HG03432 (cell line): ENCODE data around the gene GPR3.
"Not testable (repeated sequence)": the region's sequence is repeated elsewhere in the genome, so short reads cannot be mapped to it uniquely, and the experiment has no call there.

ENCODE experiments used
- ATAC-seq: cut with Tn5 transposase; IDR thresholded peaks from one replicate; pipeline ENCODE4 v1.9.1; 2021; ENCODE audit warnings: mild to moderate bottlenecking, moderate library complexity; ENCODE audit not compliant: unreplicated experiment

Gene GPR3

GRCh38 chr1:27418326-27419185, 26.1 kb downstream of the GPR3 start:
- peak; percentile 87 for ATAC-seq

GRCh38 chr1:27423709-27424108, 31.3 kb downstream of the GPR3 start:
- no peak for ATAC-seq

- ATAC-seq: no peak
Observed at GRCh38 chr1:27427329-27427728, 34.9 kb downstream of the GPR3 start.

GRCh38 chr1:27427816-27428315, 35.4 kb downstream of the GPR3 start:
- no peak for ATAC-seq

- no peak for ATAC-seq
Observed at GRCh38 chr1:27428316-27429028, 36.0 kb downstream of the GPR3 start.

GRCh38 chr1:27429029-27429425, 36.6 kb downstream of the GPR3 start:
- no peak for ATAC-seq

GRCh38 chr1:27430903-27431600, 38.6 kb downstream of the GPR3 start:
- no peak for ATAC-seq

GRCh38 chr1:27431601-27431940, 39.1 kb downstream of the GPR3 start:
- ATAC-seq: no peak

- ATAC-seq: not testable (repeated sequence)
Observed at GRCh38 chr1:27432725-27433124, 40.3 kb downstream of the GPR3 start.

- ATAC-seq: no peak
Observed at GRCh38 chr1:27433706-27434105, 41.3 kb downstream of the GPR3 start.

- ATAC-seq: no peak
Observed at GRCh38 chr1:27435566-27436203, 43.3 kb downstream of the GPR3 start.

- ATAC-seq: peak; percentile 40
Observed at GRCh38 chr1:27436204-27437159, 44.1 kb downstream of the GPR3 start.

GRCh38 chr1:27438621-27439061, 46.2 kb downstream of the GPR3 start:
- ATAC-seq: no peak

- ATAC-seq: no peak
Observed at GRCh38 chr1:27439150-27439549, 46.7 kb downstream of the GPR3 start.

- no peak for ATAC-seq
Observed at GRCh38 chr1:27444632-27445031, 52.2 kb downstream of the GPR3 start.
